Upper lobe of right lung (tissue), 1 donor: ENCODE data around the gene CHERP. TPM values are rescaled to one million over a fixed set of nuclear protein-coding genes. Genes with fewer than 3 reads are reported as not detected.
"Not testable (repeated sequence)": the region's sequence is repeated elsewhere in the genome, so short reads cannot be mapped to it uniquely, and the experiment has no call there.

Experiments
- ATAC-seq: fragments of 200-7000 bp; cut with Tn5 transposase; one replicate; pipeline ENCODE4 v1.9.1; 2020; ENCODE audit warnings: mild to moderate bottlenecking, moderate library complexity
- DNase-seq: peaks from one replicate; pipeline ENCODE4 v3.0.0-alpha.2; 2020
- H3K27ac ChIP-seq: fragments of 200-600 bp; one replicate; pipeline ENCODE4 v1.8.0; 2022
- H3K27me3 ChIP-seq: fragments of 200-600 bp; one replicate; pipeline ENCODE4 v1.8.0; 2022; ENCODE audit warnings: mild to moderate bottlenecking
- H3K36me3 ChIP-seq: fragments of 200-600 bp; one replicate; pipeline ENCODE4 v1.8.0; 2022
- H3K4me1 ChIP-seq: fragments of 200-600 bp; one replicate; pipeline ENCODE4 v1.8.0; 2022
- H3K4me3 ChIP-seq: fragments of 200-600 bp; one replicate; pipeline ENCODE4 v1.8.0; 2022; ENCODE audit warnings: mild to moderate bottlenecking
- H3K9me3 ChIP-seq: fragments of 200-600 bp; one replicate; pipeline ENCODE4 v1.8.0; 2022
- intact Hi-C: fragments of 100-400 bp; cut with DNase I; formaldehyde crosslinking; loops from one replicate; pipeline ENCODE4 v1.11.0; 2022
- total RNA-seq: library from RNA; stranded (reverse); fragmentation: NEBNext Ultra II Directional; extraction: Animal tissue kit (Norgen Biotek cat#: 25700); gene quantifications from one replicate; pipeline ENCODE4 v1.2.1, GENCODE V29; 2021
- TF ChIP-seq, protein P1 (sequence below): fragments of 200-600 bp; IDR thresholded peaks from one replicate; pipeline ENCODE4 v1.8.0; 2022; ENCODE audit warnings: antibody characterized with exemption
- donor health status: DM: no; HTN: yes; CAD: no; lungs with severe emphysema.

Gene CHERP
- total RNA-seq, 1 donor from 2014 or later: 41.9 TPM

GRCh38 chr19:16472992-16473391 lies 69.2 kb downstream of the CHERP start:
- Histone ChIP-seq H3K4me1 (peaks cover 24% of the 10 kb centered on the region), H3K27ac (no peak overlapping the region), H3K4me3 (no peak overlapping the region), H3K27me3 (no peaks in the 10 kb centered on the region), H3K36me3 (no peaks in the 10 kb centered on the region), H3K9me3 (no peaks in the 10 kb centered on the region)
- ATAC-seq (no peak), DNase-seq (no peak)
- intact Hi-C loops: no loop called here
- TF ChIP-seq, protein P1, sequence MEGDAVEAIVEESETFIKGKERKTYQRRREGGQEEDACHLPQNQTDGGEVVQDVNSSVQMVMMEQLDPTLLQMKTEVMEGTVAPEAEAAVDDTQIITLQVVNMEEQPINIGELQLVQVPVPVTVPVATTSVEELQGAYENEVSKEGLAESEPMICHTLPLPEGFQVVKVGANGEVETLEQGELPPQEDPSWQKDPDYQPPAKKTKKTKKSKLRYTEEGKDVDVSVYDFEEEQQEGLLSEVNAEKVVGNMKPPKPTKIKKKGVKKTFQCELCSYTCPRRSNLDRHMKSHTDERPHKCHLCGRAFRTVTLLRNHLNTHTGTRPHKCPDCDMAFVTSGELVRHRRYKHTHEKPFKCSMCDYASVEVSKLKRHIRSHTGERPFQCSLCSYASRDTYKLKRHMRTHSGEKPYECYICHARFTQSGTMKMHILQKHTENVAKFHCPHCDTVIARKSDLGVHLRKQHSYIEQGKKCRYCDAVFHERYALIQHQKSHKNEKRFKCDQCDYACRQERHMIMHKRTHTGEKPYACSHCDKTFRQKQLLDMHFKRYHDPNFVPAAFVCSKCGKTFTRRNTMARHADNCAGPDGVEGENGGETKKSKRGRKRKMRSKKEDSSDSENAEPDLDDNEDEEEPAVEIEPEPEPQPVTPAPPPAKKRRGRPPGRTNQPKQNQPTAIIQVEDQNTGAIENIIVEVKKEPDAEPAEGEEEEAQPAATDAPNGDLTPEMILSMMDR: no peak

DNA sequence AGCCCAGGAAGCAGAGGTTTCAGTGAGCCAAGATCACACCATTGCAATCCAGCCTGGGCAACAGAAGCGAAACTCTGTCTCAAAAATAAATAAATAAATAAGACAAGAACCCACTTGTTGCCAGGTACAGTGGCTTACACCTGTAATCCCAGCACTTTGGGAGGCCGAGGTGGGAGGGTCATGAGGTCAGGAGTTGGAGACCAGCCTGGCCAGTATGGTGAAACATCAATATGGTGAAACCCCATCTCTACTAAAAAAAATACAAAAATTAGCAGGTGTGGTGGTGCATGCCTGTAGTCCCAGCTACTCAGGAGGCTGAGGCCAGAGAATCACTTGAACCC lies 69.7 kb downstream of the CHERP start:
- intact Hi-C loops: not testable (repeated sequence)

GRCh38 chr19:16470911-16471811 lies 71.1 kb downstream of the CHERP start:
- DNase-seq: no peak
- TF ChIP-seq, protein P1: no peak

More for the DNA sequence above, 69.7 kb downstream of the CHERP start:
- not testable (repeated sequence) for ATAC-seq, DNase-seq, H3K9me3 ChIP-seq, H3K36me3 ChIP-seq, H3K27me3 ChIP-seq
- H3K27ac ChIP-seq: peak overlapping the region; percentile 83
- peaks cover 24% of the 10 kb centered on the region for H3K4me1 ChIP-seq
- H3K4me3 ChIP-seq: peak overlapping the region; percentile 83

DNA sequence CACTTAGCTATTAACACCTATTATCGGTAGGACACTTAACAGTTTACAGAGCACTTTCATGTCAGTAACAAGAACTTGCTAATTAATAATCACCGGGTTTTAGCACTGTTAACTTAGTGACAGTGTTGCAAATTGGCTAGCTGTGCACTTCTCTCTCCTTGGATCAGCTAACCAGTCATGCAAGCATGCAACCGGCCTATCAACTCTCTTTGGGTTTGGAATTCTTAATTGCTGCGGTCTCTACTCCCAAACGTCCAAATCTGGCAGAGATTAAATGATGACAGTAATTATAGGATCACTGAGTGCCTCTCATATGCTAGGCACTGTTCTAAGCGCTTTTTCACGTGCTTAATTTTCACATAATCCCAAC lies 71.7 kb downstream of the CHERP start:
- H3K36me3 ChIP-seq: no peaks in the 10 kb centered on the region
- peaks cover 24% of the 10 kb centered on the region for H3K4me1 ChIP-seq
- H3K9me3 ChIP-seq: no peaks in the 10 kb centered on the region
- TF ChIP-seq, protein P1: no peak
- no peak for DNase-seq
- ATAC-seq: no peak
- peak overlapping the region; percentile 83 for H3K4me3 ChIP-seq
- H3K27ac ChIP-seq: peak overlapping the region; percentile 65
- no peaks in the 10 kb centered on the region for H3K27me3 ChIP-seq
- intact Hi-C loops: no loop called here

More at GRCh38 chr19:16470911-16471811, 71.1 kb downstream of the CHERP start:
- H3K4me1 ChIP-seq: peaks cover 24% of the 10 kb centered on the region
- H3K36me3 ChIP-seq: no peaks in the 10 kb centered on the region
- H3K9me3 ChIP-seq: no peaks in the 10 kb centered on the region
- H3K27me3 ChIP-seq: no peaks in the 10 kb centered on the region
- intact Hi-C loops: no loop called here
- peak overlapping the region; percentile 65 for H3K27ac ChIP-seq
- peak; percentile 2 for ATAC-seq
- H3K4me3 ChIP-seq: peak overlapping the region; percentile 83

Other genes starting within 250 kb of the CHERP start
- 198 TPM for gene KLF2, start 217.6 kb downstream of the CHERP start, total RNA-seq
- gene EPS15L1, start 70.5 kb downstream of the CHERP start, total RNA-seq: 42.8 TPM
- not detected for gene CALR3, start 46.3 kb downstream of the CHERP start, total RNA-seq
- gene C19orf44, start 46.0 kb downstream of the CHERP start, total RNA-seq: 6.7 TPM
- gene SLC35E1, start 30.0 kb upstream of the CHERP start, total RNA-seq: 51.2 TPM
- gene MED26, start 85.8 kb upstream of the CHERP start, total RNA-seq: 13.4 TPM
- gene SMIM7, start 117.7 kb upstream of the CHERP start, total RNA-seq: 76.7 TPM
- gene TMEM38A, start 118.7 kb upstream of the CHERP start, total RNA-seq: 5.1 TPM
- gene NWD1, start 177.4 kb upstream of the CHERP start, total RNA-seq: 0.09 TPM